ENCODE measurements around the gene CEP72. TPM values are rescaled to one million over a fixed set of nuclear protein-coding genes. Genes with fewer than 3 reads are reported as not detected.
A peak's percentile ranks its signal among the peaks of the same experiment; 100 is the strongest.

CEP72 gene
- total RNA-seq, 1 donor from 2014 or later = 27.2 TPM

- H3K36me3 Mint-ChIP-seq (ENCODE audit: low read depth) = peaks cover 18% of the 10 kb centered on the region
- no peak overlapping the region for H3K27ac Mint-ChIP-seq (ENCODE audit: unreplicated experiment)
- H3K9me3 Mint-ChIP-seq = no peaks in the 10 kb centered on the region
- H3K4me3 Mint-ChIP-seq = no peak overlapping the region
- H3K4me1 Mint-ChIP-seq = peaks cover 13% of the 10 kb centered on the region
- no peak for DNase-seq (ENCODE audit: low read depth, low spot score)
- no peak for TF ChIP-seq CTCF (conservative IDR thresholded peaks at IDR 0.05)
- no peaks in the 10 kb centered on the region for H3K27me3 Mint-ChIP-seq (ENCODE audit: low read depth)
Measured at GRCh38 chr5:619444-619843, 7.3 kb downstream of the CEP72 start.

GRCh38 chr5:620152-620551 lies 8.0 kb downstream of the CEP72 start:
- H3K4me3 Mint-ChIP-seq = no peak overlapping the region
- peaks cover 8% of the 10 kb centered on the region for H3K4me1 Mint-ChIP-seq
- peaks cover 13% of the 10 kb centered on the region for H3K36me3 Mint-ChIP-seq (ENCODE audit: low read depth)
- H3K27ac Mint-ChIP-seq (ENCODE audit: unreplicated experiment) = peak overlapping the region; percentile 27
- no peaks in the 10 kb centered on the region for H3K9me3 Mint-ChIP-seq
- H3K27me3 Mint-ChIP-seq (ENCODE audit: low read depth) = no peaks in the 10 kb centered on the region
- TF ChIP-seq CTCF (conservative IDR thresholded peaks at IDR 0.05) = no peak
- DNase-seq (ENCODE audit: low read depth, low spot score) = no peak

GRCh38 chr5:620586-621180 lies 8.5 kb downstream of the CEP72 start:
- Mint-ChIP-seq H3K9me3 (no peaks in the 10 kb centered on the region), H3K4me3 (no peak overlapping the region), H3K27me3 (ENCODE audit: low read depth) (no peaks in the 10 kb centered on the region), H3K36me3 (ENCODE audit: low read depth) (peaks cover 8% of the 10 kb centered on the region), H3K27ac (ENCODE audit: unreplicated experiment) (no peak overlapping the region), H3K4me1 (peaks cover 8% of the 10 kb centered on the region)
- no peak for DNase-seq (ENCODE audit: low read depth, low spot score)
- TF ChIP-seq CTCF (conservative IDR thresholded peaks at IDR 0.05) = no peak

GRCh38 chr5:621341-621761 lies 9.2 kb downstream of the CEP72 start:
- H3K36me3 Mint-ChIP-seq (ENCODE audit: low read depth) = peaks cover 5% of the 10 kb centered on the region
- H3K9me3 Mint-ChIP-seq = no peaks in the 10 kb centered on the region
- peaks cover 6% of the 10 kb centered on the region for H3K4me1 Mint-ChIP-seq
- no peak overlapping the region for H3K4me3 Mint-ChIP-seq
- H3K27ac Mint-ChIP-seq (ENCODE audit: unreplicated experiment) = no peak overlapping the region
- no peaks in the 10 kb centered on the region for H3K27me3 Mint-ChIP-seq (ENCODE audit: low read depth)
- no peak for DNase-seq (ENCODE audit: low read depth, low spot score)
- no peak for TF ChIP-seq CTCF (conservative IDR thresholded peaks at IDR 0.05)

GRCh38 chr5:622359-622758 lies 10.2 kb downstream of the CEP72 start:
- Mint-ChIP-seq H3K36me3 (ENCODE audit: low read depth) (peaks cover 5% of the 10 kb centered on the region), H3K4me3 (no peak overlapping the region), H3K27ac (ENCODE audit: unreplicated experiment) (no peak overlapping the region), H3K9me3 (no peaks in the 10 kb centered on the region), H3K27me3 (ENCODE audit: low read depth) (no peaks in the 10 kb centered on the region), H3K4me1 (no peaks in the 10 kb centered on the region)
- no peak for DNase-seq (ENCODE audit: low read depth, low spot score)
- TF ChIP-seq CTCF (conservative IDR thresholded peaks at IDR 0.05) = no peak
